Esophagus mucosa (tissue), 1 donor: Measurements from ENCODE around the gene KATNAL1. TPM values are rescaled to one million over a fixed set of nuclear protein-coding genes. Genes with fewer than 3 reads are reported as not detected.

Source experiments
- ATAC-seq: fragments of 200-7000 bp; cut with Tn5 transposase; one replicate; pipeline ENCODE4 v1.9.1; 2020
- total RNA-seq: library from RNA; stranded (reverse); gene quantifications from one replicate; pipeline ENCODE4 v1.2.4, GENCODE V29; 2023
- donor health status: DM: yes; HTN: yes; CAD: no.

KATNAL1 gene
- total RNA-seq, 1 donor from 2014 or later, result 4.5 TPM

GRCh38 chr13:30159446-30159839, 147.9 kb downstream of the KATNAL1 start:
- ATAC-seq, result no peak

- ATAC-seq, result peak; percentile 52
These were observed 148.4 kb downstream of the KATNAL1 start for GRCh38 chr13:30158774-30159445.

- no peak for ATAC-seq
These were observed 149.7 kb downstream of the KATNAL1 start for GRCh38 chr13:30157616-30157993.

GRCh38 chr13:30156826-30157615, 150.3 kb downstream of the KATNAL1 start:
- no peak for ATAC-seq

GRCh38 chr13:30156270-30156669, 151.1 kb downstream of the KATNAL1 start:
- no peak for ATAC-seq

GRCh38 chr13:30154931-30155330, 152.4 kb downstream of the KATNAL1 start:
- no peak for ATAC-seq

- no peak for ATAC-seq
These were observed 152.8 kb downstream of the KATNAL1 start for GRCh38 chr13:30154531-30154930.

- ATAC-seq, result no peak
These were observed 153.6 kb downstream of the KATNAL1 start for GRCh38 chr13:30153545-30154426.

Other genes with a start within 250 kb of the KATNAL1 start
- not detected for gene UBE2L5, start 114.9 kb upstream of the KATNAL1 start, total RNA-seq
- gene HMGB1, start 158.4 kb upstream of the KATNAL1 start, total RNA-seq, result 271 TPM